Liver (tissue), 9 donors: ENCODE measurements around the gene TNFRSF8. TPM values are rescaled to one million over a fixed set of nuclear protein-coding genes. Genes with fewer than 3 reads are reported as not detected.

ENCODE experiments used
- DNase-seq: peaks from one replicate; pipeline ENCODE4 v3.0.0-alpha.2; 2017; ENCODE audit warnings: low spot score
- H3K27ac ChIP-seq, 2 donors: one replicate each; pipeline ENCODE4 v1.7.0; 2013; ENCODE audit warnings: inconsistent platforms in 2 of 2, low read length in 2 of 2, control low read depth in 1 of 2, low read depth in 1 of 2, mild to moderate bottlenecking in 1 of 2
- H3K27me3 ChIP-seq, 4 donors: one replicate each; pipeline versions ENCODE4 v1.6.1 to v1.7.0; 2013; ENCODE audit warnings: low read length in 3 of 4, inconsistent platforms in 1 of 4, mild to moderate bottlenecking in 1 of 4, moderate library complexity in 1 of 4; ENCODE audit not compliant: control insufficient read depth in 4 of 4, insufficient read depth in 4 of 4
- H3K36me3 ChIP-seq, 4 donors: one replicate each; pipeline versions ENCODE4 v1.6.1 to v1.7.0; 2013; ENCODE audit warnings: low read length in 3 of 4, mild to moderate bottlenecking in 3 of 4, low read depth in 1 of 4, moderate library complexity in 1 of 4; ENCODE audit not compliant: control insufficient read depth in 4 of 4, insufficient read depth in 3 of 4
- H3K4me1 ChIP-seq, 4 donors: one replicate each; pipeline versions ENCODE4 v1.6.1 to v1.7.0; 2013; ENCODE audit warnings: low read length in 3 of 4, mild to moderate bottlenecking in 3 of 4, moderate library complexity in 1 of 4; ENCODE audit not compliant: control insufficient read depth in 4 of 4, insufficient read depth in 4 of 4
- H3K4me3 ChIP-seq, 3 donors: one replicate each; pipeline versions ENCODE4 v1.6.1 to v1.7.0; 2013; ENCODE audit warnings: low read length in 3 of 3, control low read depth in 1 of 3, low read depth in 1 of 3, mild to moderate bottlenecking in 1 of 3
- H3K9ac ChIP-seq, 2 donors: one replicate each; pipeline ENCODE4 v1.7.0; 2013; ENCODE audit warnings: low read length in 2 of 2, mild to moderate bottlenecking in 2 of 2, moderate library complexity in 2 of 2, control low read depth in 1 of 2, low read depth in 1 of 2
- H3K9me3 ChIP-seq, 4 donors: one replicate each; pipeline versions ENCODE4 v1.6.1 to v1.7.0; 2013; ENCODE audit warnings: low read length in 3 of 4; ENCODE audit not compliant: control insufficient read depth in 4 of 4
- CTCF ChIP-seq: fragments of 150-350 bp; IDR thresholded peaks from 2 replicates; pipeline ENCODE4 v1.5.1; 2017; ENCODE audit warnings: improper control_type of control experiment, low read depth, low read length; ENCODE audit not compliant: missing input control
- FOXA2 ChIP-seq: IDR thresholded peaks from 2 replicates; pipeline ENCODE4 v1.6.1; 2016; ENCODE audit warnings: antibody characterized with exemption
- GABPA ChIP-seq, 2 donors: IDR thresholded peaks in 1 of 2; conservative IDR thresholded peaks in 1 of 2; 2 replicates each; pipeline ENCODE4 v1.6.1; 2016; ENCODE audit warnings: antibody characterized with exemption in 2 of 2, mild to moderate bottlenecking in 1 of 2, moderate library complexity in 1 of 2
- HNF4A ChIP-seq, 2 donors: conservative IDR thresholded peaks; 2 replicates each; pipeline ENCODE4 v1.6.1; 2016; ENCODE audit warnings: antibody characterized with exemption in 2 of 2, mild to moderate bottlenecking in 2 of 2
- JUND ChIP-seq, 2 donors: IDR thresholded peaks; 2 replicates each; pipeline ENCODE4 v1.6.1; 2016; ENCODE audit warnings: antibody characterized with exemption in 2 of 2
- MAX ChIP-seq: IDR thresholded peaks from 2 replicates; pipeline ENCODE4 v1.6.1; 2016; ENCODE audit warnings: antibody characterized with exemption
- RAD21 ChIP-seq, 2 donors: IDR thresholded peaks; 2 replicates each; pipeline ENCODE4 v1.6.1; 2016; ENCODE audit warnings: antibody characterized with exemption in 2 of 2, mild to moderate bottlenecking in 2 of 2
- REST ChIP-seq: IDR thresholded peaks from 2 replicates; pipeline ENCODE4 v1.6.1; 2016; ENCODE audit warnings: antibody characterized with exemption, mild to moderate bottlenecking
- RXRA ChIP-seq, 2 donors: IDR thresholded peaks; 2 replicates each; pipeline ENCODE4 v1.6.1; 2017 to 2018; ENCODE audit warnings: antibody characterized with exemption in 2 of 2, mild to moderate bottlenecking in 1 of 2
- SP1 ChIP-seq: IDR thresholded peaks from 2 replicates; pipeline ENCODE4 v1.6.1; 2018; ENCODE audit warnings: antibody characterized with exemption, mild to moderate bottlenecking
- TAF1 ChIP-seq: conservative IDR thresholded peaks from 2 replicates; pipeline ENCODE4 v1.6.1; 2016; ENCODE audit warnings: antibody characterized with exemption, mild to moderate bottlenecking
- YY1 ChIP-seq: IDR thresholded peaks from 2 replicates; pipeline ENCODE4 v1.6.1; 2016; ENCODE audit warnings: antibody characterized with exemption, mild to moderate bottlenecking
- WGBS: extraction: QIAGEN DNeasy Blood & Tissue Kit; methylation state at CpG from one replicate; pipeline ENCODE4 v1.1.7; 2013; 5-methylcytosine and 5-hydroxymethylcytosine counted together
- polyA plus RNA-seq, 2 donors: library from polyadenylated mRNA; stranded (reverse) in 1 of 2; unstranded in 1 of 2; fragments of 200-250 nt in 1 of 2; fragments of >200 nt in 1 of 2; fragmentation: Nextera tagmentation in 1 of 2; extraction: Ambion mirVana in 1 of 2; gene quantifications; one replicate each; pipeline versions ENCODE4 v1.2.1 to v1.2.3, GENCODE V29; 2013 to 2015
- total RNA-seq, 2 donors: library from RNA; depleted of rRNA; stranded (reverse); fragments of >200 nt; gene quantifications; one replicate each; pipeline ENCODE4 v1.2.3, GENCODE V29; 2014
- TF ChIP-seq, protein P1 (sequence below): IDR thresholded peaks from 2 replicates; pipeline ENCODE4 v1.6.1; 2016; ENCODE audit warnings: antibody characterized with exemption
- TF ChIP-seq, protein P2 (sequence below): IDR thresholded peaks from 2 replicates; pipeline ENCODE4 v1.6.1; 2016; ENCODE audit warnings: antibody characterized with exemption
- donor health status: healthy.
- donor health status: healthy.
- donor health status: healthy.
- donor health status: healthy.
- donor health status: healthy.

The TNFRSF8 gene
- total and polyA plus RNA-seq, 4 donors, result 0.08 to 0.19 (median 0.12) TPM

DNA sequence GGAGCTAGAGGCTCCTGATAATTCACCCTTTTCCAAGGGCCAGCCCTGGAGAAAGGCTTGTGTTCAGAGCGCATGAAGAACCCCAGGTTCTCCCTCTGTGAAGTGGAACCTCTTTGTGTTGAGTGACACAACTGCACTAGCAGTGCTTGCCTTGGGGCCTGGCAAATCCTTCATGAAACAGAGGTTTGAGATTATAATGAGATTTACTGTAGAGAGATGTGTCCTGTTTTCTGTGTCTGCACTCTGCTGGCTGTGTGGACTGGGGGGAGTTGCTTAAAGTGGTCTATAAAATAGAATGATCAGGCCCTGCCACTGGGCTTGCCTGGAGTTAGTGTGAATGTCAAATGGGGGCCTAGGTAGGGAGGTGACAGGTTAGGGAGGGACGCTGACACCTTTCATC lies 92.2 kb downstream of the TNFRSF8 start (continued):
- no peak for TF ChIP-seq CTCF
- TF ChIP-seq, protein P1, sequence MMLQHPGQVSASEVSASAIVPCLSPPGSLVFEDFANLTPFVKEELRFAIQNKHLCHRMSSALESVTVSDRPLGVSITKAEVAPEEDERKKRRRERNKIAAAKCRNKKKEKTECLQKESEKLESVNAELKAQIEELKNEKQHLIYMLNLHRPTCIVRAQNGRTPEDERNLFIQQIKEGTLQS, result no peak
- no peak for TF ChIP-seq GABPA (IDR thresholded peaks at IDR 0.05 in 1 of 2, conservative IDR thresholded peaks at IDR 0.05 in 1 of 2)

DNA sequence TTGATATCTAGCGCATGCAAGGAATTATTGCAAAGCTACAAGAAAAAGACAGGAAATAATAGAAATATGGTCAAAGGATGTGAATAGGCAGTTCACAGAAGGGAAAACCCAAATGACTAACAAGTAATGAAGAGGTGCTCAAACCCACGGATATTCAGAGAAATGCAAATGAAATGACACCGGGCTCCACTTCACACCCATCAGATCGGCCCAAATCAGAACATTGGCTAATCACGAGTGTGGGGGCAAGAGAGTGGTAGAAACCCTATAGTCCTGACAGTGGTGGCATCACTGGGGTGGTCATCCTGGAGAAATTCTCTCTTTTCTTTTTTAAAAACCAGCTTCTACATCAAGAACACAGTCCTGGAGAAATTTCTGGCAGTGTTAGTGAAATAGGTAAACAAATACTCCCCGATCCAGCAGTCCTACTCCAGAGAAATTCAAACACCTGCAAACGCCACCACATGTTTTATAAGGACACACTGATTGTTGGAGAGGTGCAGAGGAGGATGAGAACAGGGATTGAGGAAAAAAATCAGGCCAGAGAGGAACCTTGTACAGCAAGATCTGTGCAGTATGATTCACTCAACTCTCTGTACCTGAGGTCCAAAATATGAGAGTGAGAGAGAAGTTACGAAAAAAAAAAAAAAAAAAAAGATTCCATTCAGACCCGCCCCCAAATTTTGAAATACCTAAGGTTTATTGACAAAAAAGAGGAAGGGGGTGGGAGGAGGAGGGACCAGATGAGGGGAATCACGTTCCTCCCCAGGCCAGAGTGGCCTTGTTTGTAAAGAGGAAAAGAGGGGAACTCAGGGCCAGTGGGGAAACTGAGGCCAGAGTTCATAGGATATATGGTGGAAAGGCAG lies 94.5 kb downstream of the TNFRSF8 start:
- Histone ChIP-seq H3K4me1 (peaks cover 9 to 26% (median 15%) of the 10 kb centered on the region in 4 donors), H3K9ac (peak overlapping the region; percentile 13 to 38), H3K27me3 (no peaks in the 10 kb centered on the region), H3K9me3 (no peaks in the 10 kb centered on the region), H3K27ac (peak overlapping the region; percentile 90 to 91), H3K4me3 (no peak overlapping the region), H3K36me3 (no peaks in the 10 kb centered on the region)
- no peak for DNase-seq
- TF ChIP-seq FOXA2, result peak; percentile 36
- peak; percentile 59 for TF ChIP-seq SP1
- TF ChIP-seq REST, result peak; percentile 57
- peak; percentile 61 to 71 for TF ChIP-seq HNF4A (conservative IDR thresholded peaks at IDR 0.05)
- TF ChIP-seq JUND (IDR thresholded peaks at IDR 0.05), result peak in 1 of 2 donors; percentile 74
- peak; percentile 55 for TF ChIP-seq MAX
- peak in 1 of 2 donors; percentile 33 for TF ChIP-seq RAD21 (IDR thresholded peaks at IDR 0.05)
- TF ChIP-seq, protein P2, sequence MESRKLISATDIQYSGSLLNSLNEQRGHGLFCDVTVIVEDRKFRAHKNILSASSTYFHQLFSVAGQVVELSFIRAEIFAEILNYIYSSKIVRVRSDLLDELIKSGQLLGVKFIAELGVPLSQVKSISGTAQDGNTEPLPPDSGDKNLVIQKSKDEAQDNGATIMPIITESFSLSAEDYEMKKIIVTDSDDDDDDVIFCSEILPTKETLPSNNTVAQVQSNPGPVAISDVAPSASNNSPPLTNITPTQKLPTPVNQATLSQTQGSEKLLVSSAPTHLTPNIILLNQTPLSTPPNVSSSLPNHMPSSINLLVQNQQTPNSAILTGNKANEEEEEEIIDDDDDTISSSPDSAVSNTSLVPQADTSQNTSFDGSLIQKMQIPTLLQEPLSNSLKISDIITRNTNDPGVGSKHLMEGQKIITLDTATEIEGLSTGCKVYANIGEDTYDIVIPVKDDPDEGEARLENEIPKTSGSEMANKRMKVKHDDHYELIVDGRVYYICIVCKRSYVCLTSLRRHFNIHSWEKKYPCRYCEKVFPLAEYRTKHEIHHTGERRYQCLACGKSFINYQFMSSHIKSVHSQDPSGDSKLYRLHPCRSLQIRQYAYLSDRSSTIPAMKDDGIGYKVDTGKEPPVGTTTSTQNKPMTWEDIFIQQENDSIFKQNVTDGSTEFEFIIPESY, result no peak
- no peak for TF ChIP-seq CTCF
- TF ChIP-seq, protein P1, result peak; percentile 38
- peak; percentile 26 to 68 for TF ChIP-seq RXRA (IDR thresholded peaks at IDR 0.05)
- TF ChIP-seq TAF1, result no peak
- TF ChIP-seq GABPA (IDR thresholded peaks at IDR 0.05 in 1 of 2, conservative IDR thresholded peaks at IDR 0.05 in 1 of 2), result peak in 1 of 2 donors; percentile 8
- TF ChIP-seq YY1, result peak; percentile 45
- WGBS, result 29% methylated on average over 10 of the region's 10 CpGs
